Natural killer cell (primary cell): ENCODE measurements around the gene CAST. TPM values are rescaled to one million over a fixed set of nuclear protein-coding genes. Genes with fewer than 3 reads are reported as not detected.

Experiments used
- ATAC-seq, 3 donors: fragments of 150-1000 bp in 2 of 3; fragments of 200-7000 bp in 1 of 3; cut with Tn5 transposase; 1 replicate in 1 of 3; 2 replicates in 2 of 3; pipeline ENCODE4 v1.10.0; 2021; ENCODE audit warnings: mild to moderate bottlenecking in 2 of 3, moderate library complexity in 2 of 3
- DNase-seq, 2 donors: peaks; one replicate each; pipeline versions ENCODE4 v3.0.0 to v3.0.0-alpha.2; 2013 to 2021; ENCODE audit warnings: mixed read lengths in 1 of 2
- H3K27ac ChIP-seq: one replicate; pipeline ENCODE4 v1.5.1; 2013; ENCODE audit warnings: mild to moderate bottlenecking, low read length
- H3K27me3 ChIP-seq: one replicate; pipeline ENCODE4 v1.6.1; 2013; ENCODE audit warnings: low read length; ENCODE audit not compliant: control insufficient read depth, insufficient read depth
- H3K36me3 ChIP-seq: one replicate; pipeline ENCODE4 v1.6.1; 2013; ENCODE audit warnings: low read length; ENCODE audit not compliant: control insufficient read depth, insufficient read depth
- H3K4me1 ChIP-seq: one replicate; pipeline ENCODE4 v1.6.1; 2013; ENCODE audit warnings: low read length; ENCODE audit not compliant: control insufficient read depth, insufficient read depth
- H3K4me3 ChIP-seq: one replicate; pipeline ENCODE4 v1.5.1; 2013; ENCODE audit warnings: low read length
- H3K9me3 ChIP-seq: one replicate; pipeline ENCODE4 v1.6.1; 2013; ENCODE audit warnings: low read length; ENCODE audit not compliant: control insufficient read depth, insufficient read depth
- H3K27ac Mint-ChIP-seq, 2 donors: one replicate each; pipeline ENCODE4 v1.8.0; 2022; ENCODE audit warnings: mild to moderate bottlenecking in 2 of 2, mixed read lengths in 2 of 2, moderate library complexity in 1 of 2
- H3K27me3 Mint-ChIP-seq, 2 donors: one replicate each; pipeline ENCODE4 v1.8.0; 2022; ENCODE audit warnings: low read depth in 2 of 2, mixed read lengths in 2 of 2
- H3K36me3 Mint-ChIP-seq: one replicate; pipeline ENCODE4 v1.8.0; 2022; ENCODE audit warnings: mixed read lengths
- H3K4me1 Mint-ChIP-seq, 2 donors: one replicate each; pipeline ENCODE4 v1.8.0; 2022; ENCODE audit warnings: mixed read lengths in 2 of 2
- H3K4me3 Mint-ChIP-seq: one replicate; pipeline ENCODE4 v1.8.0; 2022; ENCODE audit warnings: mild to moderate bottlenecking, moderate library complexity, mixed read lengths
- H3K9me3 Mint-ChIP-seq, 2 donors: one replicate each; pipeline ENCODE4 v1.8.0; 2022; ENCODE audit warnings: mixed read lengths in 2 of 2
- WGBS: methylation state at CpG from one replicate; pipeline ENCODE4 v1.1.7; 2013; ENCODE audit warnings: missing lambda C conversion rate; ENCODE audit not compliant: insufficient coverage; 5-methylcytosine and 5-hydroxymethylcytosine counted together
- intact Hi-C: fragments of 100-400 bp; cut with micrococcal nuclease; formaldehyde crosslinking; loops from one replicate; pipeline ENCODE4 v1.14.2; 2022
- total RNA-seq, 4 donors: library from RNA; stranded (reverse); fragments of 120-200 nt in 1 of 4; gene quantifications; one replicate each; pipeline versions ENCODE4 v1.2.3 to v1.2.4, GENCODE V29; 2013 to 2022
- TF ChIP-seq, protein P1 (sequence below): fragments of 200-600 bp; IDR thresholded peaks from one replicate; pipeline ENCODE4 v1.8.0; 2022; ENCODE audit warnings: antibody characterized with exemption

CAST gene
- total RNA-seq, 3 donors from 2014 or later (not counting 1 experiment from before 2014, with no cell fraction given), result 364 to 414 (median 376) TPM

DNA sequence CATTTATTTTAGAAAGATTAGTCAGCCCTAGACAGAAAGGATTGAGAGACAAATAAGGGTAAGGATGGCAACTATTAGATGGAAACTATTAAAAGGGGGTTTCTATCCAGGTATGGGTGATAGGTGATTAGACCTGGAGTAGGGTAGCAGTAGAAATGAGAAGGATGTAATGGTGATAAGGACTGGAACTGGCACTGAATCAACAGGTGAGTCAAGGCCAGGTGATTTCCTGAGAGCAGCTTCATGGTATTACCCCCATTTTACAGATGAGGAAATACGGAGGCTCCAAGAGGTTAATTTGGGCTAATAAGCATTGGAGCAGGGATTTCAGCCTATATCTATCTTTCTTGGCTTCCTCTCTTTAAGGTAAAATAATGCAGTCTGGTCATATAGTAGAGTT is 55.7 kb downstream of the CAST start:
- DNase-seq (no peak), ATAC-seq (no peak)
- TF ChIP-seq, protein P1, sequence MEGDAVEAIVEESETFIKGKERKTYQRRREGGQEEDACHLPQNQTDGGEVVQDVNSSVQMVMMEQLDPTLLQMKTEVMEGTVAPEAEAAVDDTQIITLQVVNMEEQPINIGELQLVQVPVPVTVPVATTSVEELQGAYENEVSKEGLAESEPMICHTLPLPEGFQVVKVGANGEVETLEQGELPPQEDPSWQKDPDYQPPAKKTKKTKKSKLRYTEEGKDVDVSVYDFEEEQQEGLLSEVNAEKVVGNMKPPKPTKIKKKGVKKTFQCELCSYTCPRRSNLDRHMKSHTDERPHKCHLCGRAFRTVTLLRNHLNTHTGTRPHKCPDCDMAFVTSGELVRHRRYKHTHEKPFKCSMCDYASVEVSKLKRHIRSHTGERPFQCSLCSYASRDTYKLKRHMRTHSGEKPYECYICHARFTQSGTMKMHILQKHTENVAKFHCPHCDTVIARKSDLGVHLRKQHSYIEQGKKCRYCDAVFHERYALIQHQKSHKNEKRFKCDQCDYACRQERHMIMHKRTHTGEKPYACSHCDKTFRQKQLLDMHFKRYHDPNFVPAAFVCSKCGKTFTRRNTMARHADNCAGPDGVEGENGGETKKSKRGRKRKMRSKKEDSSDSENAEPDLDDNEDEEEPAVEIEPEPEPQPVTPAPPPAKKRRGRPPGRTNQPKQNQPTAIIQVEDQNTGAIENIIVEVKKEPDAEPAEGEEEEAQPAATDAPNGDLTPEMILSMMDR, result no peak
- Histone ChIP-seq H3K36me3 (peaks cover 10% of the 10 kb centered on the region), H3K4me3 (no peak overlapping the region), H3K9me3 (no peaks in the 10 kb centered on the region), H3K4me1 (peaks cover 25% of the 10 kb centered on the region), H3K27me3 (no peaks in the 10 kb centered on the region), H3K27ac (no peak overlapping the region)
- H3K4me1 Mint-ChIP-seq, result peaks cover 64 to 68% of the 10 kb centered on the region in 2 donors
- H3K27me3 Mint-ChIP-seq, result no peaks in the 10 kb centered on the region
- peak overlapping the region; percentile 74 to 89 for H3K27ac Mint-ChIP-seq
- intact Hi-C loops, result no loop called here
- no CpG with 5 or more reads among the region's 1 CpG for WGBS
- H3K9me3 Mint-ChIP-seq, result no peaks in the 10 kb centered on the region
- no peak overlapping the region for H3K4me3 Mint-ChIP-seq
- H3K36me3 Mint-ChIP-seq, result no peaks in the 10 kb centered on the region

DNA sequence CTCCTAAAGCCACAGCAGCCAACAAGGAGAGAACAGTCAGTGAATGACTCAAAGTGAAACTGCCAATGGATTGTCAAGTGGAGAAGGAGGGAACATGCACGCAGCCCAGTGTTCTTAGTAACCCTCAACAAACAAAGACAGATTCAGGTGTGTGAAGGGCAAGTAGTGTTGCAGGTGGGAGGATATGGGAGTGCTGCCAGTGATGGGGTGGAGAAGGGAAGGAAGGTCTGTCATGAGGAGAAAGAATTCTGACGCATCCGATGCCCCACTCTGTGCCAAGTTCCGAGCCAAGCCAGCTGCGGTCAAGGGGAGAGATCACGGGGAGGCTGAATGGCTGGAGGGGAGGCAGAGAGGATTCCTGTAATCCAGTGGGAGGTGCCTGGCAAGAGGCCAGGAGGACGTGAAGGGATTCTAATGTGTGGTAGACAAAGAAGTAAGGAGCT is 56.5 kb downstream of the CAST start:
- H3K27me3 Mint-ChIP-seq, result no peaks in the 10 kb centered on the region
- intact Hi-C loops, result no loop called here
- H3K4me3 Mint-ChIP-seq, result no peak overlapping the region
- H3K36me3 ChIP-seq, result peaks cover 12% of the 10 kb centered on the region
- H3K27me3 ChIP-seq, result no peaks in the 10 kb centered on the region
- ATAC-seq, result no peak
- WGBS, result 93% methylated on average over 7 of the region's 7 CpGs
- H3K27ac Mint-ChIP-seq, result peak overlapping the region in 1 of 2 donors; percentile 74
- H3K9me3 ChIP-seq, result no peaks in the 10 kb centered on the region
- H3K4me1 ChIP-seq, result peaks cover 25% of the 10 kb centered on the region
- no peak overlapping the region for H3K27ac ChIP-seq
- no peak for DNase-seq
- H3K4me1 Mint-ChIP-seq, result peaks cover 64 to 68% of the 10 kb centered on the region in 2 donors
- H3K4me3 ChIP-seq, result no peak overlapping the region
- H3K9me3 Mint-ChIP-seq, result no peaks in the 10 kb centered on the region
- H3K36me3 Mint-ChIP-seq, result no peaks in the 10 kb centered on the region
- TF ChIP-seq, protein P1, result no peak

DNA sequence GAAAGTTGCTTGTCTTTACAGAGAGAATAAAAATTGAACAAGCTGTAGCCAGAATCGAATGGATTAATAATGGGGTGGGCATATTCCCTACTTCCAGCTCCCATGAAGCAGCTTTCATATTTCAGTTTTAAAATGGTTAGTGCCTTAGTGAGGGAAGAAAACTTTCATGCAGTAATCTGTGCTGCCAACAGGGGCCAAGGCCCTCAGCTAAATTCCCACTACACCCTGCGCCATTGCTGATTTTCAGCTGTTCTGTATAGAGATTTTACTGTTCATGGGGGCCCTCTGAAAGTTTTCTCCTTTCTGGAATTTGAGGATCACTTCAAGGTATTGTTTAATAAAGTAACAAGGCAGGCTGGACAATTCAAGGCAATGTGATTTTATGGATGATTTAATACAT is 58.2 kb downstream of the CAST start:
- intact Hi-C loops, result no loop called here
- TF ChIP-seq, protein P1, result peak; percentile 21

DNA sequence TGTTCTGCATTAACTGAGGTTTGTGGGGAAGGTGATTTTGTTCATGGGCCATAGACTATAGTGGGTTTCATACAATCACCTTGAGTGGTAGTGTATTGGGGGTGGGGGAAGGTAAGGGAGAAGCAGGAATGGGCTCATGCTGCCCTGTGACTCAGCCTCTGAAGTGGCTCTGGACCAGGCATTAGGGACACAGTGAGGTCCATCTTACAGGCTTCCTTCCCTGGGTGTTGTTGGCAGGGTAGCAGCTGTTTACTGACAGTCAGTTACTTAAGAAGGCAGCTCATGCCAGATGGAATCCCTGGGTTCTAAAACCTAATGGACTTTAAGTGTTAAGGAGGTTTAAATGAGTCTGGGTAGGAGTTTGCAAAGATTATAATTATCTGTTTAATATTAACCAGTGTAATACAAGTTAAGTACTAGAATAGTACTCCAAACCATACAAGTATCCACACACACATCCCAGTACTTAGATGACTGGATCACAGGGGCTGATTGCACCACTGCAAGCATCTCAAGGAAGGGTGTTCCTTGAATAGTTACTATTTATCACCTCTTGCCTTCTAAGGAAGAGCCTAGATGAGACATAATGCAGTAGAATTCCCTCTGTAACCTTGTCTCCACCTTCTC is 59.3 kb downstream of the CAST start:
- Histone ChIP-seq H3K27ac (no peak overlapping the region), H3K36me3 (peaks cover 30% of the 10 kb centered on the region), H3K4me1 (peaks cover 14% of the 10 kb centered on the region), H3K27me3 (no peaks in the 10 kb centered on the region), H3K9me3 (no peaks in the 10 kb centered on the region), H3K4me3 (no peak overlapping the region)
- Mint-ChIP-seq H3K27me3 (no peaks in the 10 kb centered on the region), H3K36me3 (no peaks in the 10 kb centered on the region), H3K27ac (peak overlapping the region in 1 of 2 donors; percentile 75), H3K4me1 (peaks cover 46 to 51% of the 10 kb centered on the region in 2 donors), H3K9me3 (no peaks in the 10 kb centered on the region), H3K4me3 (no peak overlapping the region)
- intact Hi-C loops, result no loop called here
- TF ChIP-seq, protein P1, result no peak
- DNase-seq (no peak), ATAC-seq (no peak)

More for the DNA sequence above, 58.2 kb downstream of the CAST start:
- no peaks in the 10 kb centered on the region for H3K27me3 ChIP-seq
- peak overlapping the region; percentile 26 to 75 for H3K27ac Mint-ChIP-seq
- no peaks in the 10 kb centered on the region for H3K9me3 ChIP-seq
- H3K4me1 Mint-ChIP-seq, result peaks cover 55 to 58% of the 10 kb centered on the region in 2 donors
- H3K4me3 ChIP-seq, result no peak overlapping the region
- no peaks in the 10 kb centered on the region for H3K36me3 Mint-ChIP-seq
- no peak overlapping the region for H3K27ac ChIP-seq
- WGBS, result no CpG with 5 or more reads among the region's 2 CpGs
- no peaks in the 10 kb centered on the region for H3K27me3 Mint-ChIP-seq
- peaks cover 20% of the 10 kb centered on the region for H3K4me1 ChIP-seq
- no peak overlapping the region for H3K4me3 Mint-ChIP-seq
- H3K9me3 Mint-ChIP-seq, result no peaks in the 10 kb centered on the region
- ATAC-seq (no peak), DNase-seq (peak in 1 of 2 donors; percentile 20)
- H3K36me3 ChIP-seq, result peaks cover 23% of the 10 kb centered on the region
